Ishikawa (cell line): ENCODE results near the gene COA5.

Experiments
- CEBPB ChIP-seq: IDR thresholded peaks from 2 replicates; pipeline ENCODE4 v1.6.1; 2012
- CREB1 ChIP-seq: IDR thresholded peaks from 2 replicates; pipeline ENCODE4 v1.6.1; 2012; ENCODE audit warnings: low read depth
- EGR1 ChIP-seq: IDR thresholded peaks from 2 replicates; pipeline ENCODE4 v1.6.1; 2012
- EP300 ChIP-seq: IDR thresholded peaks from 2 replicates; pipeline ENCODE4 v1.6.1; 2012; ENCODE audit warnings: borderline replicate concordance
- FOXM1 ChIP-seq: IDR thresholded peaks from 2 replicates; pipeline ENCODE4 v1.6.1; 2012; ENCODE audit warnings: low read depth, borderline replicate concordance
- NFIC ChIP-seq: IDR thresholded peaks from 2 replicates; pipeline ENCODE4 v1.6.1; 2012
- RAD21 ChIP-seq: IDR thresholded peaks from 2 replicates; pipeline ENCODE4 v1.6.1; 2012; ENCODE audit warnings: low read depth
- TAF1 ChIP-seq: IDR thresholded peaks from 2 replicates; pipeline ENCODE4 v1.6.1; 2012; ENCODE audit warnings: low read depth, mild to moderate bottlenecking
- TCF12 ChIP-seq: IDR thresholded peaks from 2 replicates; pipeline ENCODE4 v1.6.1; 2012; ENCODE audit warnings: low read depth
- TEAD4 ChIP-seq: IDR thresholded peaks from 2 replicates; pipeline ENCODE4 v1.6.1; 2012
- YY1 ChIP-seq: IDR thresholded peaks from 2 replicates; pipeline ENCODE4 v1.6.1; 2012; ENCODE audit warnings: low read depth
- ZBTB7A ChIP-seq: IDR thresholded peaks from 2 replicates; pipeline ENCODE4 v1.6.1; 2012; ENCODE audit warnings: low read depth
- TF ChIP-seq, protein P1 (sequence below): IDR thresholded peaks from 2 replicates; pipeline ENCODE4 v1.6.1; 2012; ENCODE audit warnings: low read depth, mild to moderate bottlenecking
- TF ChIP-seq, protein P2 (sequence below): IDR thresholded peaks from 2 replicates; pipeline ENCODE4 v1.6.1; 2012
- TF ChIP-seq, protein P3 (sequence below): IDR thresholded peaks from 2 replicates; pipeline ENCODE4 v1.6.1; 2012

Gene COA5

DNA sequence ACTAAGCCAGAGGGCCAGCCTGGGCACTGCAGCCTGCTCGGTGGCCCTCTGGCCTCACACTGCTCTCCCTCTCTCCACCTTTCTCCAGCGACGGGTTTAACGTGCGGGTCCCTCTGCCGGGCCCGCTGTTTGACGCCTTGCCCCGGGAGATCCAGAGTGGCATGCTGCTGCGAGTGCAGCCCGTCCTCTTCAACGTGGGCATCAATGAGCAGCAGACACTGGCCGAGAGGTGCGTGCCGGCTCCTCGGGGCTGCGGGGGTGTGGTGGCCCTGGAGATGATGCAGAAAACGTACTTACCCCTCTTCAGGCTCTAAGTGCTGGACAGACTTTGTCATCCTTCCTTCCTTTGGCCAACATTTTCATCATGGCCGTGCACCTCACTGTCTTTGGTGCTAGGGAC, 42.4 kb downstream of the COA5 start:
- TF ChIP-seq CEBPB (no peak), YY1 (no peak)

DNA sequence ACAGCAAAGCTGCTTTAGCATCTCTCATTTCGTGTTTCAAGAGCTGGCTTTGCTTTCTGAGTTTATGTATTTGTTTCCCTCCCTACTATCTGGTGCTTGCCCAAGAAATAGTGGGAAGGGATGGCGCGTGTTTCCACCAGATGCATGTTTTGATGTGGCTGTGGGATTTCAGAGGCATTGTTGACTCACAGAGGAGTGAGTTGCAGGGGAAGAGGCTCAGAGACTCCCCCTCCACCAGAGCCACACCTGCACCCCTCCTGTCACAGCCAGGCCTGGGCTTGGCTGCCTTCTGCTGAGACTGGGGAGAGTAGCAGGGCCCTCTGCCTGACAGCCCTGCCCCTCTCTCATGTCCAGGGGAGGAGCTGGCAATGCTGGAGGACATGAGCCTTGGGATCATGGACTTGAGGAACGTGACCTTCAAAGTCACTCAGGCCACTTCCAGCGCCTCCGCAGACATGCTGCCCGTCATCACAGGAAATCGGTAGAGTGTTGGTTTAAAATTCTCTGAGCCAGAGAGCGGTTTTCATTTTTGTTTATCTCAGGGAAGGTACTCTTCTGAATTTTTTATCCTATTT, 42.9 kb downstream of the COA5 start:
- TF ChIP-seq EP300, result no peak
- TF ChIP-seq YY1, result no peak
- TF ChIP-seq EGR1, result no peak
- TF ChIP-seq CEBPB, result no peak

DNA sequence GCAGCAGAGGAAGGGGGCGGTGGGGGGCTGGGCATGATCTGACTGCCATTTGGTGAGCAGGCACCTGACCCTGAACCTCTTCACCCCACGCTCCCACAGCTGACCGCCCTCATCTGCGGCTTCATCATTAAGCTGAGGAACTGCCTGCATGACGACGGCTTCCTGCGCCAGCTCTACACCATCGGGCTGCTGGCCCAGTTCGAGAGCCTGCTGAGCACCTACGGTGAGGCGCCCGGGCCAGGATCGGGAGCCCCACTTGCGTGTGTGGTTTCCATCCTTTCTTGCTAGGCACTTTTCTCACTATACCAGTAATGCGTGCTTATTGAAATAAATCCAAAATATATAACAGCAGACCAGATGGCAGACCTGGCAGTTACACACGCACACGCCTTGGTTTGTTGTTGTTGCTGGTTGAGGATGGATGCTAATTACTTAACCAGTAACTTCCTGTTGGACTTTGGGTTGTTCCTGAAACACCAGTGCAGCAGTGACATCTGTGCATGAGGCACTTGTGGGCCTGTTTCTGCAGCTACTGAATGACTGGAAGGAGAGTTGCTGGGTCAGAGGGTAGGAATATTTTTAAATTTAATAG, 43.7 kb downstream of the COA5 start:
- TF ChIP-seq TCF12 (no peak), YY1 (no peak), RAD21 (no peak), ZBTB7A (no peak), CREB1 (no peak), EGR1 (no peak), CEBPB (no peak), TEAD4 (no peak), EP300 (no peak), NFIC (no peak), FOXM1 (no peak), TAF1 (no peak)
- TF ChIP-seq, protein P1, sequence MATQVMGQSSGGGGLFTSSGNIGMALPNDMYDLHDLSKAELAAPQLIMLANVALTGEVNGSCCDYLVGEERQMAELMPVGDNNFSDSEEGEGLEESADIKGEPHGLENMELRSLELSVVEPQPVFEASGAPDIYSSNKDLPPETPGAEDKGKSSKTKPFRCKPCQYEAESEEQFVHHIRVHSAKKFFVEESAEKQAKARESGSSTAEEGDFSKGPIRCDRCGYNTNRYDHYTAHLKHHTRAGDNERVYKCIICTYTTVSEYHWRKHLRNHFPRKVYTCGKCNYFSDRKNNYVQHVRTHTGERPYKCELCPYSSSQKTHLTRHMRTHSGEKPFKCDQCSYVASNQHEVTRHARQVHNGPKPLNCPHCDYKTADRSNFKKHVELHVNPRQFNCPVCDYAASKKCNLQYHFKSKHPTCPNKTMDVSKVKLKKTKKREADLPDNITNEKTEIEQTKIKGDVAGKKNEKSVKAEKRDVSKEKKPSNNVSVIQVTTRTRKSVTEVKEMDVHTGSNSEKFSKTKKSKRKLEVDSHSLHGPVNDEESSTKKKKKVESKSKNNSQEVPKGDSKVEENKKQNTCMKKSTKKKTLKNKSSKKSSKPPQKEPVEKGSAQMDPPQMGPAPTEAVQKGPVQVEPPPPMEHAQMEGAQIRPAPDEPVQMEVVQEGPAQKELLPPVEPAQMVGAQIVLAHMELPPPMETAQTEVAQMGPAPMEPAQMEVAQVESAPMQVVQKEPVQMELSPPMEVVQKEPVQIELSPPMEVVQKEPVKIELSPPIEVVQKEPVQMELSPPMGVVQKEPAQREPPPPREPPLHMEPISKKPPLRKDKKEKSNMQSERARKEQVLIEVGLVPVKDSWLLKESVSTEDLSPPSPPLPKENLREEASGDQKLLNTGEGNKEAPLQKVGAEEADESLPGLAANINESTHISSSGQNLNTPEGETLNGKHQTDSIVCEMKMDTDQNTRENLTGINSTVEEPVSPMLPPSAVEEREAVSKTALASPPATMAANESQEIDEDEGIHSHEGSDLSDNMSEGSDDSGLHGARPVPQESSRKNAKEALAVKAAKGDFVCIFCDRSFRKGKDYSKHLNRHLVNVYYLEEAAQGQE, result no peak
- TF ChIP-seq, protein P2, sequence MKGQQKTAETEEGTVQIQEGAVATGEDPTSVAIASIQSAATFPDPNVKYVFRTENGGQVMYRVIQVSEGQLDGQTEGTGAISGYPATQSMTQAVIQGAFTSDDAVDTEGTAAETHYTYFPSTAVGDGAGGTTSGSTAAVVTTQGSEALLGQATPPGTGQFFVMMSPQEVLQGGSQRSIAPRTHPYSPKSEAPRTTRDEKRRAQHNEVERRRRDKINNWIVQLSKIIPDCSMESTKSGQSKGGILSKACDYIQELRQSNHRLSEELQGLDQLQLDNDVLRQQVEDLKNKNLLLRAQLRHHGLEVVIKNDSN, result no peak
- TF ChIP-seq, protein P3, sequence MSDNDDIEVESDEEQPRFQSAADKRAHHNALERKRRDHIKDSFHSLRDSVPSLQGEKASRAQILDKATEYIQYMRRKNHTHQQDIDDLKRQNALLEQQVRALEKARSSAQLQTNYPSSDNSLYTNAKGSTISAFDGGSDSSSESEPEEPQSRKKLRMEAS, result no peak

DNA sequence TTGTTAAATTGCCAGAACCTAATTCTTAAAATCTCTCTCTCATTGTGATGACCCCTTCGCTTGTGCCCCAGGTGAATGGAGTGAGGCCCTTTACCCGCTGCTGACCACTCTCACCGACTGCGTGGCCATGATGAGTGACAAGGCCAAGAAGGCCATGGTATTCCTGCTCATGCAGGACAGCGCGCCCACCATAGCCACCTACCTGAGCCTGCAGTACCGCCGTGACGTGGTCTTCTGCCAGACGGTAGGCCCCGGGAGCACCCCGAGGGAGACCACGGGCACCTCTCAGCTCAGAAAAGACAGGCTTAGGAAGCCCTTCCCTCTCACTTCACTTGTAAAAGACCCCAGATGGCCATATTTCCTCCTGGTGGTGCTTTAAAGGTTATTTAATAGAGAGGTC, 44.9 kb downstream of the COA5 start:
- no peak for TF ChIP-seq RAD21
- TF ChIP-seq EP300, result no peak
- TF ChIP-seq, protein P2, result no peak
- TF ChIP-seq TCF12, result no peak
- no peak for TF ChIP-seq FOXM1
- TF ChIP-seq, protein P1, result no peak
- no peak for TF ChIP-seq YY1
- TF ChIP-seq TEAD4, result no peak
- no peak for TF ChIP-seq NFIC
- no peak for TF ChIP-seq CREB1
- no peak for TF ChIP-seq ZBTB7A
- no peak for TF ChIP-seq TAF1
- TF ChIP-seq CEBPB, result no peak
- TF ChIP-seq, protein P3, result no peak
- TF ChIP-seq EGR1, result no peak

DNA sequence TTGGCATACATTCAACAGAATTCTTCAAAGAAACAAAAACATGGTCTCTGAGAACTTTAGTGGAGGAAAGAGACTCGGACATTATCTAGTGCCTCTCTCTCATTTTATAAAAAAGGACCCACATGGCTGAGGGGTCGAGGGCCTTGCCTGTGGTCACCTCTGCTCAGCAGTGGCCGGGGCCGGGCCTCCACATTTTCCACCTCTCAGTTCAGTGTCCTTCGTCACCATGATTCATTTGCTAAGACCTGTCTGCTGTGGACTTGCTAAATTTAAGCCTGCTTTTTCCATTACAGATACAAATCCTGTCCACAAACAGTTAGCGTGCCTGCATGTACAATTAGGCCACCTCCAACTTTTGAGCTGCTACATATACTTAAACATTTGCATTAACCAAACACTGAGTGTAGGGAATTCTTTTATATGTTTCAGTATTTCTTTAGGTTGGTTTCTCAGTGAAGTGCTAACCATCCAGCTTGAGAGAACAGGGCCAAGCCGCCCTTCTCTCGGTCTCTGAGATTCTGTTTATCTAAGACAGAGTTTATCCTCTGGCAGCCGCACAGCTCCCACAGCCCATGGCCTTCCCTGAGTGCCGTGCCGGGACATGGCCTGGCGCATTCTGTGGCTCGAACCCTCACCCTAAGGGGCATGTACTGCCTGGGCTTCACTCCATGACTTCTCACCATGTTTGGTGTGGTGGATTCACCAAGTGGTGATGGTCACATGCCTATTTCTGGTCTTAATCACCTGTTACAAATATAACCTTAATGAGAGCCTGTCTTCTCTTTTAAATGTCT, 46.2 kb downstream of the COA5 start:
- TF ChIP-seq TCF12 (no peak), ZBTB7A (no peak), CEBPB (no peak), FOXM1 (no peak), NFIC (no peak), EGR1 (no peak), EP300 (no peak), RAD21 (no peak)
- TF ChIP-seq, protein P1, result no peak
- TF ChIP-seq, protein P2, result no peak
- TF ChIP-seq, protein P3, result no peak
